ENCODE data around the gene HTR1D.

Gene HTR1D

DNA sequence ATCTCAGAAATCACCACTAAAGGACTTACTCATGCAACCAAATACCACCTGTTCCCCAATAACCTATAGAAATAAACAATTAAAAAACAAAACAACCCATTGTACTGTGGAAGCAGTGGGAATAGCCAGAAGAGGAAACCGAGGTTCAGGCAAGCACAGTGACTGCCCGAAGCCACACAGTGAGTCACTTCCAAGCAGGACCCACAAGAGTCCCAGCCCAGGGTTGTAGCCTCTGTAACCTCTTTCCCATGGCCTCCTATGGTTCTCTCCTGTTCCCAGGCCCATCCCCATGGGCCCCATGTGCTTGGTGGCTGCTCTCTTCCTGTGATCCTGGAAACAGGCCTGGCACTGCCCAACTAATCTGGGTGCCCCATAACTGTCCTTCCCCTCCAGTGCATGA lies 29.0 kb upstream of the HTR1D start:
- DNase-seq (ENCODE audit: low read depth): no peak
- TF ChIP-seq, protein P1, sequence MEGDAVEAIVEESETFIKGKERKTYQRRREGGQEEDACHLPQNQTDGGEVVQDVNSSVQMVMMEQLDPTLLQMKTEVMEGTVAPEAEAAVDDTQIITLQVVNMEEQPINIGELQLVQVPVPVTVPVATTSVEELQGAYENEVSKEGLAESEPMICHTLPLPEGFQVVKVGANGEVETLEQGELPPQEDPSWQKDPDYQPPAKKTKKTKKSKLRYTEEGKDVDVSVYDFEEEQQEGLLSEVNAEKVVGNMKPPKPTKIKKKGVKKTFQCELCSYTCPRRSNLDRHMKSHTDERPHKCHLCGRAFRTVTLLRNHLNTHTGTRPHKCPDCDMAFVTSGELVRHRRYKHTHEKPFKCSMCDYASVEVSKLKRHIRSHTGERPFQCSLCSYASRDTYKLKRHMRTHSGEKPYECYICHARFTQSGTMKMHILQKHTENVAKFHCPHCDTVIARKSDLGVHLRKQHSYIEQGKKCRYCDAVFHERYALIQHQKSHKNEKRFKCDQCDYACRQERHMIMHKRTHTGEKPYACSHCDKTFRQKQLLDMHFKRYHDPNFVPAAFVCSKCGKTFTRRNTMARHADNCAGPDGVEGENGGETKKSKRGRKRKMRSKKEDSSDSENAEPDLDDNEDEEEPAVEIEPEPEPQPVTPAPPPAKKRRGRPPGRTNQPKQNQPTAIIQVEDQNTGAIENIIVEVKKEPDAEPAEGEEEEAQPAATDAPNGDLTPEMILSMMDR (conservative IDR thresholded peaks at IDR 0.05; ENCODE audit: low read length): no peak
- no peak overlapping the region for H3K4me3 ChIP-seq (ENCODE audit: low read length)

DNA sequence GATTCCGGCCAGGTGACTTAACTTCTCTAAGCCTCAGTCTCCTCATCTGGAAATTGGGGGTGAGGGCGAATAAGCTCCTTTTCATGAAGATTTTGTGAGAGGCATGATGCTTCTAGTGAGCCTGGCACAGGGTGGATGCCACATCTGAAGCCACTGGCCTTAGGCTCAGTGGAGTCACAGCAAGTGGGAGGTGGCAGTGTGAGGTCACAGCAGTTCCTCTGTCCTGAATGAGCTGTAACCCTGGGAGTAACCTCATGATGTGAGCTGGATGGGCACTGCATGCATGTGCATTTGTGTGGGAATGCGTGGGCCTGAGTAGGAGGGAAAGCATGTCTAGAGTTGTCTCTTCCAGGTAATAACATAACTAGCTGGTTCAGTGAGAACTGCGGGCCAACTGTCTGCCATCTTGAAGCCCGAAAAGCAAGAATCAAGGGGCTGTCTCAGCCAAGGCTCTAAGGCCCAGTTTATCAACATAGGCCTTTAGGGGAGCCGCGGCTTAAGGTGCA lies 27.0 kb upstream of the HTR1D start:
- TF ChIP-seq, protein P1 (conservative IDR thresholded peaks at IDR 0.05; ENCODE audit: low read length): no peak
- H3K4me3 ChIP-seq (ENCODE audit: low read length): no peak overlapping the region
- no peak for DNase-seq (ENCODE audit: low read depth)

DNA sequence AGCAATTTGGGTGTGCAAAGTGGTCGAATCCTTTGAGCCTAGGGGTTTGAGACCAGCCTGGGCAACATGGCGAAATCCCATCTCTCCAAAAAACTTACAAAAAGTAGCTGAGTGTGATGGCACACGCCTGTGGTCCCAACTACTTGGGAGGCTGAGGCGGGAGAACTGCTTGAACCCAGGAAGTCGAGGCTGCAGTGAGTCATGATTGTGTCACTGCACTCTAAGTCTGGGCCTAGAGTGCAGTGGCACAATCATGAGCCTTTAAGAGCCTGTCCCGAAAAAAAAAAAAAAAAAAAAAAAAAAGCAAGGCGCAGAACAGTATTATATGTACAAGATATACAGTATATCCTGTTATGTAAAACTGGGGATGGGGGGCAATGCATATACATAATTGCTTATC lies 25.1 kb upstream of the HTR1D start:
- TF ChIP-seq, protein P1 (conservative IDR thresholded peaks at IDR 0.05; ENCODE audit: low read length): no peak
- DNase-seq (ENCODE audit: low read depth): no peak
- no peak overlapping the region for H3K4me3 ChIP-seq (ENCODE audit: low read length)

DNA sequence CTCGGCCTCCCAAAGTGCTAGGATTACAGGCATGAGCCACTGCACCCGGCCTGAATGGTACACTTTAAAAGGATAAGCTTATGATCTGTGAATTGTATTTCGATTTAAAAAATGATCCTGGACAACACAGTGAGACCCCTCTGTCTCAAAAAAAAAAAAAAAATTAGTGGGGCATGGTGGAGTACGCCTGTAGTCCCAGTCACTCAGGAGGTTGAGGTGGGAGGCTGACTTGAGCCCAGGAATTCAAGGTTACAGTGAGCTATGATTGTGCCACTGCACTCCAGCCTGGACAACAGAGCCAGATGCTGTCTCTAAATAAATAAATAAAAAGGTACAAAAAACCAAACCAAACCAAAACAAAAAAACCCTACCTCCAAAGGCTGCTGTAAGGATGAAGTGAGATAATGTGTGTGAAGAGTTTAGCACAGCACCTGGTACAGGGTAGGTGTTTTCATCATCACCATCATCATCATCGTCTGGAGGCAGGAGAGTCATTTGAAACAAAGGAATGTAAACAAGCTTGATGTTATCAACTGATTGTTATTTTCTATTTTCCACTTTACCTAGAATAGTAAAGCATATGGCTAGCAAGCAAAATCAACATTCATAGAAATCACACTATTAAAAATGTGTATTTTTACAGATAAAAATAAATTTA lies 22.5 kb upstream of the HTR1D start:
- no peak overlapping the region for H3K4me3 ChIP-seq (ENCODE audit: low read length)
- TF ChIP-seq, protein P1 (conservative IDR thresholded peaks at IDR 0.05; ENCODE audit: low read length): no peak
- no peak for DNase-seq (ENCODE audit: low read depth)

DNA sequence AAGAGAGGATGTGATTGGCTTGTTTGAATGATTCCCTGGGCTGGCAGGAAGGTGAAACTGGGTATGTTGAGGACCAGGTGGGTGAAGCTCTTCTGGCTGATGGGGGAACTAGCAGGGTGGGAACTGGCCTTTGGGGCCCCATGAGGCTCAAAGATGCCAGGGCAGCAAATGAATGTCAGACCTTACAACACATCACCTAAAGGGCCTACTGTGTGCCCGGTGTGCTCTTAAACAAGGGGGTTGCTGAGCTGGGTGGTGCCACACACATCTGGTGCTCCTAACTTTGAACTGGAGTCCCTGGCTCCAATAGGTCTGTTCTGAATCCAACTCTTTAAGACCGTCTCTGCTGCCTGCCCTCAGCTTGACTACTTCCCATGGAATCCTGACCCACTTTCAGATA lies 21.3 kb upstream of the HTR1D start:
- TF ChIP-seq, protein P1 (conservative IDR thresholded peaks at IDR 0.05; ENCODE audit: low read length): no peak
- no peak overlapping the region for H3K4me3 ChIP-seq (ENCODE audit: low read length)
- DNase-seq (ENCODE audit: low read depth): no peak

DNA sequence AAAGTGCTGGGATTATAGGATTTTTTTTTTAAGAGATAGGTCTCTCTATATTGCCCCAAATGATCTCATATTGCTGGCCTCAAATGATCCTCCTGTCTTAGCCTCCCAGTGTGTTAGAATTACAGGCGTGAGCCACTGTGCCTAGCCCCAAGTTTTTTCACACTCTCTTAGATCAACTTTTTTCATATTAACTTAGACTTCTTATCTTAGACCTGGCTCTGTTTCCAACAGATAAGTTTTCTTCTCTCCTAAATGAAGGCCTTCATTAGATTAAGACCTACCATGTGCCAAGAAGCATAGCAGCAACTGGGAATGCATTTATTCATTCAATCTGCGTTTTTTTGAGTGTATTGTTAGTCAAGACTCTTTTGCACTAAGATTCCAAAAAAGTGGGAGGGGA lies 20.2 kb upstream of the HTR1D start:
- no peak for DNase-seq (ENCODE audit: low read depth)
- H3K4me3 ChIP-seq (ENCODE audit: low read length): no peak overlapping the region
- TF ChIP-seq, protein P1 (conservative IDR thresholded peaks at IDR 0.05; ENCODE audit: low read length): no peak

DNA sequence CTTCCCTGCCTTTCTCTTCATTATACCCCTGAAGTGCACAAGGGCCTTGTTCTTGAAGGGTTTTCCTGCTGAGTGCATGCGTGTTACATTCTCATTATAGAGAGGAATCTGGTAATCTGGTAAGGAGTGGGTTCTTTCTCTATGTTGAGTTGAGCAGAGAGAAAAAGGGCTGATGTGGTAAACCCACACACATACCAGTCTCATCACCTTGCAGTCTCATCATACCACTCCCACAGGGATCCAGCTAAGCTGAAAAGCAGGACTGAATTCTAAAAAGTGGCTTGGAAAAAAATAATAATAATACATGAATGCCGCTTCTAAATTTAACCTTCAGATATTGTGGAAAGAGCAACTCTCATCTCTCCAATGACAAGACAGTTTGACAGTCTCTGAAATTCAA lies 10.5 kb upstream of the HTR1D start:
- TF ChIP-seq, protein P1 (conservative IDR thresholded peaks at IDR 0.05; ENCODE audit: low read length): no peak
- DNase-seq (ENCODE audit: low read depth): no peak
- H3K4me3 ChIP-seq (ENCODE audit: low read length): no peak overlapping the region

Measured in AG10803 (cell line).